AG04450 (cell line): Measurements from ENCODE around the gene MYPN. TPM values are rescaled to one million over a fixed set of nuclear protein-coding genes. Genes with fewer than 3 reads are reported as not detected.

Experiments used
- CTCF ChIA-PET: fragments of 300-600, 350-600 bp; formaldehyde crosslinking; extraction: SDS; loops from one replicate; lab custom pipeline; 2022; ENCODE audit warnings: antibody characterized with exemption, inconsistent platforms; lab: Charles Lee
- POLR2A ChIA-PET: fragments of 350-600 bp; formaldehyde crosslinking; extraction: SDS; loops from one replicate; lab custom pipeline; 2021; ENCODE audit warnings: antibody characterized with exemption, inconsistent platforms; lab: Yijun Ruan, JAX
- DNase-seq: peaks from one replicate; pipeline ENCODE4 v3.0.0-alpha.2; 2011; ENCODE audit warnings: low read depth, low spot score
- H3K27ac ChIP-seq: one replicate; pipeline ENCODE4 v1.5.1; 2012; ENCODE audit warnings: low read depth, low read length, control low read depth
- H3K27me3 ChIP-seq: one replicate; pipeline ENCODE4 v1.6.0; 2012; ENCODE audit warnings: low read length; ENCODE audit not compliant: control insufficient read depth, insufficient read depth
- H3K4me3 ChIP-seq: 2 replicates; pipeline ENCODE4 v1.5.1; 2011; ENCODE audit warnings: mild to moderate bottlenecking, low read depth, low read length, control low read depth
- H3K9me3 ChIP-seq: 2 replicates; pipeline ENCODE4 v1.5.1; 2012; ENCODE audit warnings: low read length; ENCODE audit not compliant: control insufficient read depth, insufficient read depth
- CTCF ChIP-seq: IDR thresholded peaks from 2 replicates; pipeline ENCODE4 v1.5.1; 2011; ENCODE audit warnings: low read depth, low read length, control low read depth, inconsistent platforms
- polyA plus RNA-seq: library from polyadenylated mRNA; depleted of rRNA; stranded (reverse); fragments of >200 nt; gene quantifications from 2 replicates; pipeline ENCODE4 v1.2.3, GENCODE V29; 2011

Gene MYPN
- polyA plus RNA-seq, 1 experiment, result 2.9 TPM

- peaks cover 30% of the 10 kb centered on the region for H3K27me3 ChIP-seq
- H3K9me3 ChIP-seq, result no peaks in the 10 kb centered on the region
- no peak overlapping the region for H3K4me3 ChIP-seq
- no peak overlapping the region for H3K27ac ChIP-seq
- DNase-seq, result no peak
- no peak for TF ChIP-seq CTCF
- POLR2A ChIA-PET, result no interaction called here
- CTCF ChIA-PET, result interaction anchor here (2.3 kb wide), 1 partner anchor 22 kb away, joined by 11 read pairs; no protein-coding TSS in a partner anchor
These were observed 125.8 kb downstream of the MYPN start for GRCh38 chr10:68235111-68235510.

- H3K27me3 ChIP-seq, result peaks cover 30% of the 10 kb centered on the region
- POLR2A ChIA-PET, result no interaction called here
- TF ChIP-seq CTCF, result no peak
- no peak overlapping the region for H3K4me3 ChIP-seq
- H3K27ac ChIP-seq, result no peak overlapping the region
- no peak for DNase-seq
- CTCF ChIA-PET, result interaction anchor here (2.3 kb wide), 1 partner anchor 23 kb away, joined by 11 read pairs; no protein-coding TSS in a partner anchor
- H3K9me3 ChIP-seq, result no peaks in the 10 kb centered on the region
These were observed 126.3 kb downstream of the MYPN start for GRCh38 chr10:68235581-68235980.

- POLR2A ChIA-PET, result no interaction called here
- Histone ChIP-seq H3K27me3 (peaks cover 27% of the 10 kb centered on the region), H3K4me3 (no peak overlapping the region), H3K27ac (no peak overlapping the region), H3K9me3 (no peaks in the 10 kb centered on the region)
- no peak for DNase-seq
- CTCF ChIA-PET, result interaction anchor here (2.3 kb wide), 1 partner anchor 24 kb away, joined by 11 read pairs; no protein-coding TSS in a partner anchor
- no peak for TF ChIP-seq CTCF
These were observed 127.9 kb downstream of the MYPN start for GRCh38 chr10:68237173-68237572.

- Histone ChIP-seq H3K27me3 (peaks cover 26% of the 10 kb centered on the region), H3K4me3 (no peak overlapping the region), H3K9me3 (no peaks in the 10 kb centered on the region), H3K27ac (no peak overlapping the region)
- no peak for TF ChIP-seq CTCF
- ChIA-PET CTCF (no interaction called here), POLR2A (no interaction called here)
- DNase-seq, result no peak
These were observed 129.1 kb downstream of the MYPN start for GRCh38 chr10:68238371-68238770.

GRCh38 chr10:68239069-68239468 is 129.8 kb downstream of the MYPN start:
- ChIA-PET CTCF (interaction anchor here (0.5 to 2.7 kb wide), 3 partner anchors 27 to 215 kb away, joined by 3 to 11 read pairs (median 3); no protein-coding TSS in a partner anchor), POLR2A (no interaction called here)
- no peak for TF ChIP-seq CTCF
- Histone ChIP-seq H3K27me3 (peaks cover 22% of the 10 kb centered on the region), H3K9me3 (no peaks in the 10 kb centered on the region), H3K27ac (no peak overlapping the region), H3K4me3 (no peak overlapping the region)
- DNase-seq, result no peak
